Fibroblast of mammary gland (primary cell): ENCODE data around the gene FBXW7.

Experiments
- DNase-seq: peaks from one replicate; pipeline ENCODE4 v3.0.0-alpha.2; 2010; ENCODE audit warnings: low read depth
- H3K4me3 ChIP-seq: 2 replicates; pipeline ENCODE4 v1.5.1; 2011; ENCODE audit warnings: low read depth, mild to moderate bottlenecking, low read length, moderate library complexity; ENCODE audit not compliant: control insufficient read depth
- TF ChIP-seq, protein P1 (sequence below): conservative IDR thresholded peaks from 2 replicates; pipeline ENCODE4 v1.5.1; 2011; ENCODE audit warnings: low read depth, low read length, inconsistent platforms; ENCODE audit not compliant: control insufficient read depth, insufficient read depth

The FBXW7 gene

GRCh38 chr4:152351080-152351479, 184.8 kb downstream of the FBXW7 start:
- TF ChIP-seq, protein P1, sequence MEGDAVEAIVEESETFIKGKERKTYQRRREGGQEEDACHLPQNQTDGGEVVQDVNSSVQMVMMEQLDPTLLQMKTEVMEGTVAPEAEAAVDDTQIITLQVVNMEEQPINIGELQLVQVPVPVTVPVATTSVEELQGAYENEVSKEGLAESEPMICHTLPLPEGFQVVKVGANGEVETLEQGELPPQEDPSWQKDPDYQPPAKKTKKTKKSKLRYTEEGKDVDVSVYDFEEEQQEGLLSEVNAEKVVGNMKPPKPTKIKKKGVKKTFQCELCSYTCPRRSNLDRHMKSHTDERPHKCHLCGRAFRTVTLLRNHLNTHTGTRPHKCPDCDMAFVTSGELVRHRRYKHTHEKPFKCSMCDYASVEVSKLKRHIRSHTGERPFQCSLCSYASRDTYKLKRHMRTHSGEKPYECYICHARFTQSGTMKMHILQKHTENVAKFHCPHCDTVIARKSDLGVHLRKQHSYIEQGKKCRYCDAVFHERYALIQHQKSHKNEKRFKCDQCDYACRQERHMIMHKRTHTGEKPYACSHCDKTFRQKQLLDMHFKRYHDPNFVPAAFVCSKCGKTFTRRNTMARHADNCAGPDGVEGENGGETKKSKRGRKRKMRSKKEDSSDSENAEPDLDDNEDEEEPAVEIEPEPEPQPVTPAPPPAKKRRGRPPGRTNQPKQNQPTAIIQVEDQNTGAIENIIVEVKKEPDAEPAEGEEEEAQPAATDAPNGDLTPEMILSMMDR, result no peak
- no peak for DNase-seq
- H3K4me3 ChIP-seq, result peak overlapping the region; percentile 81

- peak; percentile 26 for DNase-seq
- TF ChIP-seq, protein P1, result peak; percentile 31
- H3K4me3 ChIP-seq, result no peak overlapping the region
Measured at GRCh38 chr4:152348670-152349069, 187.2 kb downstream of the FBXW7 start.

DNA sequence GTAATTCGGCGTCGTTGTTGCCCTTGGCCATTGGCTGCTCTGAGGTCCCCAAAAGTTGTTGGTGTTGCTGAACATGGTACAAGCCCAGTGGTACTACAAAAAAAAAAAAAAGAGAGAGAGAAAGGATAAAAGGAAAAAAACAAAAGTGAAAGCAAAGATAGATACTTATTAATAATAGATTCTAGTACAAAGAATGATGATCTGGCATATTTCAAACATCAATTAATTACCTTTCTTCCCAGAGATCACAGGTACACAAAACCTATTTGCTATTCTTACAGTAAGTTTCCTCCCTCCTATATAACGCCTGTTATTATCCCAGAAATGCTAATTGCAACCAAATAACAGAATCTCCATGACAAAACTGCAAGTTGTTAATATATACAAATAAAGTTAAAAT, 188.9 kb downstream of the FBXW7 start:
- TF ChIP-seq, protein P1, result no peak
- H3K4me3 ChIP-seq, result no peak overlapping the region
- no peak for DNase-seq

GRCh38 chr4:152346526-152346925, 189.4 kb downstream of the FBXW7 start:
- TF ChIP-seq, protein P1, result no peak
- no peak for DNase-seq
- H3K4me3 ChIP-seq, result no peak overlapping the region

DNA sequence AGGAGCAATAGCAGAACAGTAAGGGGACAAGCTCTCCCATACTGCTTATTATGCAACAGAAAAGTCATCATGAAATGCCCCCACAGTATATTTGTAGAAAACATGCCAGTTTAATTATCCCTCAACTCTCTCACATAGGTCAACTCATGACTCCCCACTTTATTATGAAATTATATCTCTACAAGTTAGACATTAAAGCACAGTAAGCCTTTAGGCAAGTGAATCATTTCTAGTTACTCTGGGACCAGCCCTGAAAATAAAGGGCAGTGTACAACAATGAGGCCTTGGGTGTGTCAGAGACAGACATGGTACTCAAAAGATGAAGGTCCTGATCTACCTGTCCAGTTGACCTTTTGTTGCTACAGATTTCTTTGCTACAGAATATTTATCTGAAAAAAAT, 191.9 kb downstream of the FBXW7 start:
- no peak overlapping the region for H3K4me3 ChIP-seq
- TF ChIP-seq, protein P1, result no peak
- peak; percentile 21 for DNase-seq

DNA sequence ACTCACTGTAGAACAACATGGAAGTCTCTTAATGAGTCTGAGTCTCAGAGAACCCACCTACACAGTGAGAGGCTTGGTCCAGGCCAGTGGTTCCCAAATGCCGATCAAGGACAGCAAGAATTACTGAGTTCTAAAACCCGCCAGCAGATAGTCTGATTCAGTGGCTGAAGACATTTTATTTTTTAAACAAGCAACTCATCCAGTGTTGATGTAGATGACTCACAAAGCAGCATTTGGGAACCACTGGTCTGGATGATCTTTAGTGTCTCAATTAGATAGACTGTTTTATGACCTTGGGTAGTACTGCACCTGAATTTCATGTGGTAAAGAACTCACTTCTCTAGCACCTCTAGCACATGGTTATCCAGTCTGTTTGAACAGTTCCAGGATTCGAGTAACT, 193.6 kb downstream of the FBXW7 start:
- DNase-seq, result peak; percentile 79
- TF ChIP-seq, protein P1, result no peak
- H3K4me3 ChIP-seq, result no peak overlapping the region

- TF ChIP-seq, protein P1, result no peak
- H3K4me3 ChIP-seq, result no peak overlapping the region
- DNase-seq, result peak; percentile 36
Measured at GRCh38 chr4:152340818-152341217, 195.1 kb downstream of the FBXW7 start.
